Stimulated activated CD4-positive, alpha-beta T cell treated with anti-CD3 and anti-CD28 coated beads, Interleukin-4, amount 100 ng/mL, for 1 hour (primary cell): ENCODE measurements around the gene AFG3L2.
A peak's percentile ranks its signal among the peaks of the same experiment; 100 is the strongest.

Experiments
- DNase-seq: peaks from one replicate; pipeline ENCODE4 v3.0.0-alpha.2; 2020

AFG3L2 gene

GRCh38 chr18:12352188-12352587 is 24.8 kb downstream of the AFG3L2 start:
- no peak for DNase-seq

GRCh38 chr18:12347895-12348294 is 29.1 kb downstream of the AFG3L2 start:
- no peak for DNase-seq

DNA sequence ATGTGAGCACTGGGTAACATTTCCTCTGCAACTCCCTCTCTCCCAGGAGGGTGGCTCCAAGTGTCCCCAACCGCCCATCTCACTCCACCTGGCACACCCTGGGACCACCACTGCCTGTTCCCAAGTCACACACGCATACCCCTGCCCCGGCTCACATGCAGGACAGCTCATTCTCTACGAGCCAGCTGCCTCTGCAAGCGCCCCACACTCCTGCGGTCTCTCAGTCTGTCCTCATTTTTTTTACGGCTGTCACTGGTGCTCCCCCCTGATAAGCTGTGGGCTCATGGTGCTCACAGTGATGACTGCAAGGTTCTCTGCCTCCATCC is 30.8 kb downstream of the AFG3L2 start:
- no peak for DNase-seq

DNA sequence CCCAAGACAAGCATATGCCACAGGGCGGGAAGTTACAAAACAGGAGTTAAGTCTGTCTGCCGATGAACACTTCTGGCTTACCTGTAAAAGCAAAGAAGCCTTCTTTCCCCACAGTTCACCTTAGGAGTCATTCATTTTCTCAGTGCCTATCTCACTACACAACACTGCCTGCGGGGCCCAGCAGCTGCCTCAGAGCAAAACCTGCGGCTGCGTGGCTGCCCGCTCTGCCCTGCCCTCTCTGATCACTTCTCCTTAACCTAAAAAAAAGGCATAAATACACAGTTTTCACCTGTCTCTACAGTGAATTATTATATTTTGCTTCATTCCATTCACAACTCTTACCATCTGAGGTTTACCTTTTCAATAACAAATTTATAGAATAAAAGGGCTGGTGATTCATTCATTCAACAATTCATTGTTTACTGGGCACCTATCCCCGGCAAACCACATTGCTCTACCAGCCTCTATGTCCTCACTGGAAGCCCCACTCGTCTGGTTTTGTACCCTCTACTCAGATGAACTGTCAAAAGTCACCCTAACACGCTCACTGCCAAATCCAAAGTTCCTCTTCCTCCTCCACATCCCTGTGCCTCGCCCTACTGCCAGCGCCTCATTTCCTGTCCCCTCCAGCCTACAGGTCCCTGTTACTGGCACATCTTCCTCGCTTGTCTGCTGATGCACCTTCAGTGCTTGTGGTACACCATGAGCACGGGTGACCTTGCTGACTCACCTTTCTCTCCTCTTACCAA is 31.4 kb downstream of the AFG3L2 start:
- DNase-seq, result no peak

GRCh38 chr18:12342661-12343060 is 34.4 kb downstream of the AFG3L2 start:
- DNase-seq, result no peak

DNA sequence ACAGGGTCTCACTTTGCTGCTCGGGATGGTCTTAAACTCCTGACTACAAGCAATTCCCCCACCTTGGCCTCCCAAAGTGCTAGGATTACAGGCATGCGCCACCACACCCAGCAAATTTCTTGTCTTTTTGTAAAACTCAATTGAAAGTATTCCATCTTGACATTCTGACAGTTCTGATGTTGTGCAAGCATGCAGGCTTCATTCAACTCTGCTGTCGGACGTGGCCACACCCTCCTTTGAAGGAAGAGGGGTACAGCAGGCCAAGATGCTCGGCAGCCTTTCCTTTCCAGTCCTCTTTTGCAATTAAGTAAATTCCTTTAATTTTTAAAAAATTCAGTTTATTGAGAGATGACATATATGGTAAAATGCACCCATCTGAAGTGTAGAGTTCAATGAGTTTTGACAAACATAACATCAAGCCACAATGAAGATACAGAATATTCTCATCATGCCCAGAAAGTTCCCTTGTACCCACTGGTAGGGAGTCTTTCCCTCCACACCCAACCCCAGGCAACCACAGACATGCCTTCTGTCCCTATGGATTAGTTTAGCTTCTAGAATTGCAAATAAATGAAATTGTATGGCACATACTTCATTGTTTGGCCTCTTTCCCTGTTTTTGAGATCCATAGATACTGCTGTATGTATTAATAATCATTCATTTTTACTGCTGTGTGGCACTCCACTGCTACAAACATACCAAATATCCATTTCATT is 35.9 kb downstream of the AFG3L2 start:
- DNase-seq, result no peak

DNA sequence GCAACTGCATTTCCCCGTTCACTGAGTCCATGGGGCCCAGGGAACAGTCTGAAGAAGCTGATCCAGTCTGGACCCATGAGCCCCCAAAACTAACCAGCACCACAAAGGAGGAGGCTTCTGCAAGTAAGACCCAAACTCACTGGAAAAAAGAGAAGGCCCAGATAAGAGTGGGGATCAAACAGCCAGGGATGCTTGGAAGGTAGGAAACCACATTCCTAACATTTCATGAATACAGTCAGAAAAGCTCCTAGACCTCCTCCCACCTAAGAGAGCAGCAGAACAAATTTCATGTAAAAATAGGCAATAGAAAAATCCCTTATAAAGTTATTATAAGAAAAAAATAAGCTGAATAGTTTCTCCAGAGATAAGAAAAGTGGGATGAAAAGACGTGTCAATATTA is 38.6 kb downstream of the AFG3L2 start:
- no peak for DNase-seq

DNA sequence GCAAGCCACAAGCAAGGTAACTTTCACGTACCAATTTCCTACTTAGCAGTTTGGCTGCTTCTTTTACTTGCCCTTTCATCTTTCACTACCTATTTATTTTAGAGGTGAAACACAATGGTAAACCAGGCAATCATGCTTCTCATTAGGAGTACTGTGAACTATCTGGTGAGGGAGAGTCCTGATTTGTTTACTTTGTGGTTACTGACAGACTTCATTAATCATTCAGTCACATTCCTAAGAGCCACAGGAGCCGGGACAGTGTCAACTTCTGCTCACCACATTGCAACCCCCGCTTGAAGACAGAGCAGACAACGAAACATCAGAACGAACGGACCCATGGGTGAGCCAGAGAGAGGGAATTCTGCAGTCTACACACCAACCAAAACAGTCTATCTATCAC is 40.1 kb downstream of the AFG3L2 start:
- no peak for DNase-seq

- no peak for DNase-seq
Measured at GRCh38 chr18:12336171-12336613, 40.8 kb downstream of the AFG3L2 start.

DNA sequence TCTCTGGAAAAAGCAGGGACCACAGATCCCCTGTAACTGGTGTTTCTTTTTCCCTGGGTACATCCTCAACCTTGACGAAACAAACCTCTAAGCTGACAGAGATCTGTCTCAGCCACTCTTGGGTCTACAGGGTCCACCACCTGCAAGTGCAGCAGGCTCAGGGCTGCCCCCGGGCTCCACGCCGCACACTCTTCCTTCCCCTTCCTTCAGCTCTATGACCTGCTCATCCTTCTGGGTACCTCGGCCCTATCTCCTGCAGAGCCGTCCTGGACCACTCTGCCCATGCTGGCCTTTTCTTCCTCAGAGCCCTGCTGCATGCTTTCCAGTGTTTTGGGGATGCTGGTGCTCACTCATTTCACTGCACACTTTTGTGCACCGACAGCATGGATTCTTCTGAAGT is 41.5 kb downstream of the AFG3L2 start:
- no peak for DNase-seq

GRCh38 chr18:12334863-12335262 is 42.2 kb downstream of the AFG3L2 start:
- DNase-seq, result no peak

- DNase-seq, result no peak
Measured at GRCh38 chr18:12334366-12334808, 42.6 kb downstream of the AFG3L2 start.

GRCh38 chr18:12333506-12334290 is 43.3 kb downstream of the AFG3L2 start:
- DNase-seq, result no peak

GRCh38 chr18:12330766-12331165 is 46.3 kb downstream of the AFG3L2 start:
- no peak for DNase-seq

- DNase-seq, result no peak
Measured at GRCh38 chr18:12329125-12329698, 47.8 kb downstream of the AFG3L2 start.

DNA sequence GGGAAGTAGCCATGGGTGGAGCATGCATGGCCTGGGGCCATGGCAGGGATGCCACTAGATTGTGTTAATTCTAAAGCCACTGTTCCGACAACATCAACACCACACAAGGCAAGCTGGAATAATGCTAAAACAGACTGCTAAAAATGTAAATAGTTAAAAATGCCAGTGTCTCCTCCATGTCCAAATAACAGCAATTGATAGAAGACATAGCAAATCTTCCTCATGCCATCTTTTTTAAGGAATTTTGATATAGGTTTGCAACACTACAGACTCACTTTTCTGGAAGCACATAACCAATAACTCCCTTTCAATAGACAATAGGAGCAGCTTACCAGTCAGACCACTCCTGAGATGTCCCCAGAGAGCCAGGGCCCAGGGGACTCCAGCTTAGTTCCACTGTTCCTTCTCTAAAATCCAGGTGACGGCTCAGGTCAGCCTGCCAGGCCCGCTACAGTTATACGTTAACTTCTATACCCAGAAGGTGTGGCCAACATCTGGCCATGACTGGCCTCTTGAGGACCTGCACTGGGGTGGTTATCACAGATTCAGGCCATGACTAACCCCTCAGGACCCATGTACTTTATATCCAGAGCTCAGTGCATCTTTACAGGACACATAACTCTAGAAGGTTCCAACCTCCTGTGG is 48.7 kb downstream of the AFG3L2 start:
- no peak for DNase-seq

DNA sequence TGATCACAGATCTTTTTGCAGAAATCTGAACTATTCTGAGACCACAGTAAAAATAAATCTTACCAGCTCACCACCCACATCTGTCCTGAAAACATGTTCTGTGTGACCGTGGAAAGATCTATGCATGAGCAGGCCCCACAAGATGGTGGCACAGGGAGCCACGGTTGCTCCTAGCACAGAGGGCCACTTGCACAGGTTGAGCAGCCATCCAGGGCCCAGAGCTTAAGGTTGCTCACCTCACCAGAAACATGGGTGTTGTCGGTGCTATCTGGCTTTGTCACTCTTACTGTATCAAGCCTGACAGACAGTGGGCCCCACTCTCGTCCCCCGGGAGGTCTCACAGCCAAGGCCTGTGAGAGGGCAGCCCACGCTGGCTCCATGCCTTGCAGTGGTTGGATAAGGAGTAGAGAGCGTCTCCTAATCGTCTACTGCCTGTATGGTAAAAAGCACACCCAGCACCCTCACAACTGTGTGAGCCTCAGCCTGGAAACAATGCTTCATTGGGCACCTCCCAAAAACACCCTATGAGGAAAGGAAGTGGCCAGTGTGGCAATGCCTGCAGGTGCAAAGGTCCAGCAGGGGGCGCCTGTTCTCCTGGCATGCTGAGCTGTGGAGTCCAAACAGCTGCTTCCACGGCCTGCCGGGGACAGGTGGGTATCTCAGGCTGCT is 49.4 kb downstream of the AFG3L2 start:
- peak; percentile 76 for DNase-seq

GRCh38 chr18:12326711-12327460 is 50.1 kb downstream of the AFG3L2 start:
- no peak for DNase-seq

DNA sequence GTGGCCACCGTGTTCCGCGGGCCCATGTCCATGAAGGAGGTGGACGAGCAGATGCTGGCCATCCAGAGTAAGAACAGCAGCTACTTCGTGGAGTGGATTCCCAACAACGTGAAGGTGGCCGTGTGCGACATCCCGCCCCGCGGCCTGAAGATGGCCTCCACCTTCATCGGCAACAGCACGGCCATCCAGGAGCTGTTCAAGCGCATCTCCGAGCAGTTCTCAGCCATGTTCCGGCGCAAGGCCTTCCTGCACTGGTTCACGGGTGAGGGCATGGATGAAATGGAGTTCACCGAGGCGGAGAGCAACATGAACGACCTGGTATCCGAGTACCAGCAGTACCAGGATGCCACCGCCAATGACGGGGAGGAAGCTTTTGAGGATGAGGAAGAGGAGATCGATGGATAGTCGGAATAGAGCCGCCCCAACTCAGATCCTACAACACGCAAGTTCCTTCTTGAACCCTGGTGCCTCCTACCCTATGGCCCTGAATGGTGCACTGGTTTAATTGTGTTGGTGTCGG is 51.2 kb downstream of the AFG3L2 start:
- DNase-seq, result no peak

DNA sequence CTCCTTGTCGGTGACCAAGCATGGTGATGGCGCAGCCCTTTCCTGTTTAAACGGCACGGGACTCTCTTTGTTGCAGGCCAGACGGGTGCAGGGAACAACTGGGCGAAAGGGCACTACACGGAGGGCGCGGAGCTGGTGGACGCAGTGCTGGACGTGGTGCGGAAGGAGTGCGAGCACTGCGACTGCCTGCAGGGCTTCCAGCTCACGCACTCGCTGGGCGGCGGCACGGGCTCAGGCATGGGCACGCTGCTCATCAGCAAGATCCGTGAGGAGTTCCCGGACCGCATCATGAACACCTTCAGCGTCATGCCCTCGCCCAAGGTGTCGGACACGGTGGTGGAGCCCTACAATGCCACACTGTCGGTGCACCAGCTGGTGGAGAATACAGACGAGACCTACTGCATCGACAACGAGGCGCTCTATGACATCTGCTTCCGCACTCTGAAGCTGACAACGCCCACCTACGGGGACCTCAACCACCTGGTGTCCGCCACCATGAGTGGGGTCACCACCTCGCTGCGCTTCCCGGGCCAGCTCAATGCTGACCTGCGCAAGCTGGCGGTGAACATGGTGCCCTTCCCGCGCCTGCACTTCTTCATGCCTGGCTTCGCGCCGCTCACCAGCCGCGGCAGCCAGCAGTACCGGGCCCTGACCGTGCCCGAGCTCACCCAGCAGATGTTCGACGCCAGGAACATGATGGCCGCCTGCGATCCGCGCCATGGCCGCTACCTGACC is 51.9 kb downstream of the AFG3L2 start:
- DNase-seq, result no peak

DNA sequence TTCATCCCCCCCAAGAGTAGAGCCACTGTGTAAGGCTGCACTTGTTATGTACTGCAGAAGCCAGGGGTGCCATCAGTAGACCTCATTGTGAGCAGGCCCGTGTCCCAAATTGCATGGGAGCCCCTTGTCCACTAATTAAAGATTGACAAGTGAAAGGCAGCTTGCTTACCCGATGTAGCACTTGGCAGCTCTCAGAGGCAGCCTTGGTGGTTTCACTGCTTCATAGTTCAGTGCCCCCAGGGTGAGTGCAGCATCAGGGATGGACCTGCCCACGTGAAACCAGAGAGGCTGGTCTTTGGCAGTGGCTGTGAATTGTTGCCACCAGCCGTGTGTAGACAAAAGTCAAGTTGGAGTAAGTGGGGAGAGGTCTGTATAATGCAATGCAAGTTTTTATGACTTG is 55.7 kb downstream of the AFG3L2 start:
- no peak for DNase-seq
